GM12801 (cell line): ENCODE results near the gene GPM6B.

Experiments
- TF ChIP-seq, protein P1 (sequence below): IDR thresholded peaks from one replicate; pipeline ENCODE4 v1.5.1; 2011; ENCODE audit warnings: control low read depth; ENCODE audit not compliant: insufficient read length; ENCODE audit errors: extremely low read depth

Gene GPM6B, protein sequence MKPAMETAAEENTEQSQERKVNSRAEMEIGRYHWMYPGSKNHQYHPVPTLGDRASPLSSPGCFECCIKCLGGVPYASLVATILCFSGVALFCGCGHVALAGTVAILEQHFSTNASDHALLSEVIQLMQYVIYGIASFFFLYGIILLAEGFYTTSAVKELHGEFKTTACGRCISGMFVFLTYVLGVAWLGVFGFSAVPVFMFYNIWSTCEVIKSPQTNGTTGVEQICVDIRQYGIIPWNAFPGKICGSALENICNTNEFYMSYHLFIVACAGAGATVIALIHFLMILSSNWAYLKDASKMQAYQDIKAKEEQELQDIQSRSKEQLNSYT

DNA sequence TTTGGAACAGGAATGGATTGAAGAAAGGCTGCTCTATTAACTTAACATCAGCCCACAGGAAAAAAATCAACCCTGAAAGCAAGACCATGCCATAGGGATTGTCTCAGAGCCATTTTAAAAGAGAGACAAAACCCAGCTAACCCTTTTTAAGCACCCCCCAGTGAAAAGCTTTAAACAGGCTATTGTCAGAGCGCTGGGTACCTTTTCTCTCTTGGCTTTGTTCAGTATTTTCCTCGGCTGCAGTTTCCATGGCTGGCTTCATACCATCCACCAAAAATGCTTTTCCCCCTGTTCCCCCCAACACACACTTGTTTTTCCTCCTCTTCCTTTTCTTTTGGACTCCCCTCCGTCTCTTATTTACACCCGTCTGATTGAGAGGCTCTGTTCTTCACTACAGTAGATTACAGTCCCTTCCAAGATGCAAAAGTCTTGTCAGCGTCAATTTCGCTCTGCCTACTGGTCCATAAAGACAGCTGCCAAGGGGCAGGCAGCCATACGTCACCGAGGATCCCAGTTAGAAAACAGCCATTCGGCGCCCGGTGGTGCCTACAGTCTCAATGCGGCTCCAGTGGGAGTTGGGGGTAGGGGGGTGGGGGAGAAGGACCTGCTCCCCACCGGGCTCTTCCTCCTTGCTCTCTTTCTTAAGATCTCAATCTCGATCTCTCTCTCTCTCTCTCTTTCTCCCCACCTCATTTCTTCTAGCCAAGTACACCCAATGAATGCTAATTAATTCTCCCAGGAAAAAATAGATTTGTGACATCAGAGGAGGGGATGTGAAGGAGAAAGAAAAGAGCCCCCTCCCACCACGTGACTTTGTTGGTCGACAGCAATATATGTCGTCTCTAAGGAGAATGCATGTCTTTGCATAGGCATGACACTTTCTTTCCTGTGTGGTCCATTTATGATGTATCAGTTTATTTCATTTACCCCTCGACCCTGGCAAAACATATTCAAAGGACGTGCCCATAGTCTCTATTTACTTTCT lies at the start of gene GPM6B:
Gene GPM6B, minus strand, starts transcription at position 451 of the 985 bp plus-strand sequence. Its CDS starts 189 bp downstream, at position 262.
- TF ChIP-seq, protein P1, sequence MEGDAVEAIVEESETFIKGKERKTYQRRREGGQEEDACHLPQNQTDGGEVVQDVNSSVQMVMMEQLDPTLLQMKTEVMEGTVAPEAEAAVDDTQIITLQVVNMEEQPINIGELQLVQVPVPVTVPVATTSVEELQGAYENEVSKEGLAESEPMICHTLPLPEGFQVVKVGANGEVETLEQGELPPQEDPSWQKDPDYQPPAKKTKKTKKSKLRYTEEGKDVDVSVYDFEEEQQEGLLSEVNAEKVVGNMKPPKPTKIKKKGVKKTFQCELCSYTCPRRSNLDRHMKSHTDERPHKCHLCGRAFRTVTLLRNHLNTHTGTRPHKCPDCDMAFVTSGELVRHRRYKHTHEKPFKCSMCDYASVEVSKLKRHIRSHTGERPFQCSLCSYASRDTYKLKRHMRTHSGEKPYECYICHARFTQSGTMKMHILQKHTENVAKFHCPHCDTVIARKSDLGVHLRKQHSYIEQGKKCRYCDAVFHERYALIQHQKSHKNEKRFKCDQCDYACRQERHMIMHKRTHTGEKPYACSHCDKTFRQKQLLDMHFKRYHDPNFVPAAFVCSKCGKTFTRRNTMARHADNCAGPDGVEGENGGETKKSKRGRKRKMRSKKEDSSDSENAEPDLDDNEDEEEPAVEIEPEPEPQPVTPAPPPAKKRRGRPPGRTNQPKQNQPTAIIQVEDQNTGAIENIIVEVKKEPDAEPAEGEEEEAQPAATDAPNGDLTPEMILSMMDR, result no peak

DNA sequence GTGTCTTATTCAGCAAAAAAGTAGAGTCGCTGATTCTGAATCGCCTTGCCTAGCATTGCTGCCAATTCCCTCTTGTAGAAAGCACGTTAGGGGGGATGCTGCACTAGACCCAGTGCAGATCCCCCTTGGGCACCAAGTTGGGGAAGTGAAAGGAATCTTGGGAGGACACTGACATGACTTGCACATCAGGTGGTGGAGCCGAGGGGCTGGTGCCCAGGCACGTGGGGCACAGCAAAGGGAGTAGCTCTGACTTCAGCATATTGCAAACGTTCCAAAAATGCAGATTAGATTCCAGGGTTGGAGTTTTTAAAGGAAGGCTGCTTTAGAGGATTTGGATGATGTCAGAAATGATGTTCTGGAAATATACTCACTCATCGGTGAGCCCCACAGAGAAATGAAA lies 47.4 kb upstream of the GPM6B start:
- TF ChIP-seq, protein P1, result no peak

DNA sequence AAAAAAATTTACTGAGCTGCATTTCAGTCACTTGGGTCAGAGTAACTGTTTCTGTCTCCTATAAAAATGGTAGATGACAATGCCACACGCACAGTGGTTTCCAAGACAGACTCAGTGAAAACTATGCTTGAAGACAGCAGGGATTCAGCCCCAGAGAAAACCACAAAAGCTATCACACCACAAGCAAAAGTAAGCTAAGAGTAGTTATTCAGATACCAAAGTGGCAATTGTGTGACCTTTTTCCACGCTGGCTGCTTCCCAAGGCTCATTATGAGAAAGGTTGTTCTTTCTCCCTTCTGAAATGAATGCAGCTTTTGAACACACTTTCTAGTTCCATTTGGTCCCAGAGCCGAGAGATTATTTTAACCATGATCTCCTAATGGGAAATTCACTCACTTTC lies 46.4 kb upstream of the GPM6B start:
- TF ChIP-seq, protein P1, result no peak

DNA sequence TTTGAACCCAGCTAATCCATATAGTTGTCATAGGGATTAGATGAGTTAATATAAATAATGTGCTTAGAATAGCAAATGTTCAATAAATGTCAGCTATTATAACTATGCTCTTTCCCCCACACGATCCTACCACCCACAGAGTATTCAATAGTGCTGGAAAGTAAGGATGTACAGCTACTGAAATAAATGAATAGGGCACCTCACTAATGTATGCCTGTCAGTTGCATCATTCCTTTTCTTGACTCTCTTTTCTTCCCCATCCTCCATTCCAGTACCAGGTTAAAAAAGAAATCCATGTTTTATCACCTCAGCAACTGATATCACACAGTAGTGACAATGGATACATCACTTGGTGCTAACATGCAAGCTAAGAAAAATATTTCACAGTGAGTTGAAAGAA lies 42.8 kb upstream of the GPM6B start:
- TF ChIP-seq, protein P1, result no peak

DNA sequence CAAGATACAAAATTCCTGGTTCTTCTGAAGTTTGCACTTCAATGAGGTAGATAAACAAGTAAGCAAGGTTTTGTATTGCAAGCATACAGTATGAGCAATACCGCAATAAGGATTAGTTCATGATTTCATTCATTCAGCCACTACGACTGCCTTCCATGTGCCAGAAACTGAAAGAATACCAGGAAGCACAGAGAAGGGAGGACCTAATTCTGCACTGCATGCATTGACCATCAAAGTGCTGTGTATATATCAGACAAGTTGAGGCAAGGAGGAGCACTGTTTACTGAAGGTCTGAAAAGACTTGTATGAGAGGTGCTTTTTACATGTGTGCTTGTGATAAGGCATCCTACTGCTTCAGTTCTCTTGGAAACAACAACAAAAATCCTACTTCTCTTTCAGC lies 40.9 kb upstream of the GPM6B start:
- TF ChIP-seq, protein P1, result no peak

DNA sequence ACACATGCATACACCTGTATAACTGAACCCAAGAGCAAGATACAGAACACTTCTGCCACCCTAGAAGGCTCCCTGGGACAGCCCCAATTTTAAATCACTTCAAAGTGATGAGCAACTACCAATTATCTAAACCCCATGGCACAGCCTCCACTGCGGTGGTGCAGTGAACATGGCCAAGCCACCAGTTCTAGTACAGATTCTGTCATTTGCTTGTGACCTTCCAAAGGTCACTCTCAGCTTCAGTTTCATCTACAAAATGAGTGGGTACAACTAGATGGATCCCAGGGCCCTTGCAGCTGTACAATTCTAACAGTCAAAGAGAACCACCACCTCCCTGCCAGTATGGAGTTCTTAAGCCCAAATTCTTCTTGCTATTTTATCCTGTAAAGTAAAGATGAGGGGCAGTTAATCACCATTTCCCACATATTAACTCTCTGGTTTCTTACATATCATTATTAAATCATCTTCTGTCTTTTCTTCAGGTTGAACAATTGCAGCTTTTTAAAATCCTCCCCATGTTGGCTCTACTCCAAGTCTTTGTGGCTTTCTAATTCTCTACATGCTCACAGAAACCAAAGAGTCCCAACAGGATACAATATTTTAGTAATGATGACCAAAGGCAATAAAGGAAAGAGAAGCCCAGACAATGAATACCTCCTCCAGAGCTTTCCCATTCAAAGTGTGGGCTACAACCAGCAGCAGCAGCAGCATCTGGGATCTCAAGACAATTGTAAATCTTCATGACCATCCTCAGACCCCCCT lies 39.0 kb upstream of the GPM6B start:
- TF ChIP-seq, protein P1, result no peak

DNA sequence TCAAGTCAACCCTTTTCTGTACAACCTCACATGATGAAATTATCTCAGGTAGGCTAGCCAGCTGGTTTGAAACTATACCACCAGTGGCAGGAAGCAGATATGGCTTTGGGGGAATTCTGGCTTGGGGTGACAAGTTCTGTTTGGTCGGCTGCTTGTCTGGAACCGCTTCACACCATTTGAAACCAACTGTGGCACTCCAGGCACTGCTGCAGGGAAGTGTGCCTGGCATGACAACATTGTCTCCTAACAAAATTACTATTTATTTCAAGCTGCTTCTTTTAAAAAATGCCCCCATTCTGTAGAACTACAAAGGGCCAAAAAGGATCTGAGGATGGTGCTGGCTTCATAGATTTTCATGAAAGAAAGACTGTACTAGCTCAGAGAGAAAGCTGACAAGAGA lies 37.1 kb upstream of the GPM6B start:
- TF ChIP-seq, protein P1, result no peak
